GM23248 (cell line): ENCODE results near the gene CACNA1B. TPM values are rescaled to one million over a fixed set of nuclear protein-coding genes. Genes with fewer than 3 reads are reported as not detected.

Experiments used
- DNase-seq: peaks from one replicate; pipeline ENCODE4 v3.0.0-alpha.2; 2015
- H2AFZ ChIP-seq: fragments of 200-600 bp; sonication (generic); 2 replicates; pipeline ENCODE4 v1.6.1; 2016; ENCODE audit warnings: antibody characterized with exemption
- H3F3A ChIP-seq: fragments of 200-600 bp; sonication (generic); 2 replicates; pipeline ENCODE4 v1.6.1; 2016; ENCODE audit warnings: mild to moderate bottlenecking, antibody characterized with exemption, mixed run types; ENCODE audit not compliant: insufficient read depth
- H3K27ac ChIP-seq: fragments of 200-600 bp; sonication (generic); 2 replicates; pipeline ENCODE4 v1.5.1; 2016; ENCODE audit warnings: mild to moderate bottlenecking
- H3K27me3 ChIP-seq: fragments of 200-600 bp; sonication (generic); replicated peaks from 2 replicates; pipeline ENCODE4 v1.6.1; 2016; ENCODE audit warnings: mild to moderate bottlenecking; ENCODE audit not compliant: insufficient read depth
- H3K36me3 ChIP-seq: fragments of 200-600 bp; sonication (generic); 2 replicates; pipeline ENCODE4 v1.6.1; 2016; ENCODE audit warnings: low read depth, mild to moderate bottlenecking
- H3K4me1 ChIP-seq: fragments of 200-600 bp; sonication (generic); 2 replicates; pipeline ENCODE4 v1.6.1; 2016; ENCODE audit warnings: mild to moderate bottlenecking; ENCODE audit not compliant: insufficient read depth
- H3K4me2 ChIP-seq: fragments of 200-600 bp; sonication (generic); one replicate; pipeline ENCODE4 v1.6.1; 2016; ENCODE audit warnings: mild to moderate bottlenecking; ENCODE audit not compliant: unreplicated experiment
- H3K4me3 ChIP-seq: fragments of 200-600 bp; sonication (generic); 2 replicates; pipeline ENCODE4 v1.5.1; 2016; ENCODE audit warnings: mild to moderate bottlenecking
- H3K79me2 ChIP-seq: fragments of 200-600 bp; sonication (generic); 2 replicates; pipeline ENCODE4 v1.6.1; 2016; ENCODE audit warnings: mild to moderate bottlenecking; ENCODE audit not compliant: insufficient read depth
- H3K9ac ChIP-seq: fragments of 200-600 bp; sonication (generic); 2 replicates; pipeline ENCODE4 v1.6.1; 2016; ENCODE audit warnings: mild to moderate bottlenecking
- H3K9me2 ChIP-seq: fragments of 200-600 bp; sonication (generic); 2 replicates; pipeline ENCODE4 v1.6.1; 2016; ENCODE audit warnings: mixed run types, mild to moderate bottlenecking, moderate library complexity; ENCODE audit not compliant: insufficient read depth
- H3K9me3 ChIP-seq: fragments of 200-600 bp; sonication (generic); one replicate; pipeline ENCODE4 v1.6.1; 2017; ENCODE audit warnings: low read depth
- H4K20me1 ChIP-seq: fragments of 200-600 bp; sonication (generic); 2 replicates; pipeline ENCODE4 v1.6.0; 2016; ENCODE audit not compliant: insufficient read depth
- EZH2 ChIP-seq: fragments of 200-600 bp; sonication (generic); IDR thresholded peaks from 2 replicates; pipeline ENCODE4 v1.6.1; 2018; ENCODE audit warnings: antibody characterized with exemption, mild to moderate bottlenecking; ENCODE audit not compliant: insufficient read depth, poor library complexity, severe bottlenecking
- EZH2phosphoT487 ChIP-seq: fragments of 200-600 bp; sonication (generic); IDR thresholded peaks from 2 replicates; pipeline ENCODE4 v1.6.1; 2018; ENCODE audit warnings: antibody characterized with exemption, moderate library complexity, mild to moderate bottlenecking, low read depth; ENCODE audit not compliant: insufficient read depth
- WGBS, 2 experiments: methylation state at CpG; one replicate each; pipeline ENCODE4 v1.1.6; 2015 to 2017; ENCODE audit warnings: low lambda C conversion rate in 2 of 2, low coverage in 1 of 2; ENCODE audit errors: missing lambda C conversion rate in 2 of 2; 5-methylcytosine and 5-hydroxymethylcytosine counted together
- in situ Hi-C: fragments of 300-500 bp; cut with MboI; formaldehyde crosslinking; loops from 2 replicates; pipeline ENCODE4 v1.15.0; 2020
- polyA plus RNA-seq: library from polyadenylated mRNA; unstranded; fragments of >200 nt; fragmentation: Nextera tagmentation; extraction: Ambion mirVana; gene quantifications from 2 replicates; pipeline ENCODE4 v1.2.1, GENCODE V29; 2016
- total RNA-seq: library from RNA; depleted of rRNA; stranded (reverse); fragments of >200 nt; shearing (Covaris generic); gene quantifications from 2 replicates; pipeline ENCODE4 v1.2.3, GENCODE V29; 2014

The CACNA1B gene
- total and polyA plus RNA-seq, 2 experiments from 2014 or later: not detected

- Histone ChIP-seq H3K4me1 (no peaks in the 10 kb centered on the region), H3K79me2 (no peaks in the 10 kb centered on the region), H3K27me3 (no peaks in the 10 kb centered on the region), H4K20me1 (no peaks in the 10 kb centered on the region), H3K9me2 (no peaks in the 10 kb centered on the region), H3F3A (no peaks in the 10 kb centered on the region), H3K4me3 (no peak overlapping the region), H3K27ac (no peak overlapping the region), H2AFZ (no peak overlapping the region), H3K4me2 (no peak overlapping the region), H3K36me3 (no peaks in the 10 kb centered on the region), H3K9ac (no peak overlapping the region), H3K9me3 (no peaks in the 10 kb centered on the region)
- TF ChIP-seq EZH2phosphoT487 (no peak), EZH2 (no peak)
- in situ Hi-C loops: no loop called here
- 21 to 23% methylated on average over 9 of the region's 9 CpGs for WGBS, 2 experiments
- no peak for DNase-seq
Measured at GRCh38 chr9:138065287-138065686, 187.7 kb downstream of the CACNA1B start.

- TF ChIP-seq EZH2phosphoT487: no peak
- TF ChIP-seq EZH2: no peak
- H3K9ac ChIP-seq: no peak overlapping the region
- H3K27ac ChIP-seq: no peak overlapping the region
- no peak overlapping the region for H2AFZ ChIP-seq
- no peaks in the 10 kb centered on the region for H3K4me1 ChIP-seq
- H3K36me3 ChIP-seq: no peaks in the 10 kb centered on the region
- no peak overlapping the region for H3K4me3 ChIP-seq
- 38 to 48% methylated on average over 5 to 6 of the region's 6 CpGs for WGBS, 2 experiments
- H3F3A ChIP-seq: no peaks in the 10 kb centered on the region
- H3K79me2 ChIP-seq: no peaks in the 10 kb centered on the region
- in situ Hi-C loops: no loop called here
- H3K9me2 ChIP-seq: no peaks in the 10 kb centered on the region
- no peaks in the 10 kb centered on the region for H4K20me1 ChIP-seq
- DNase-seq: no peak
- H3K9me3 ChIP-seq: no peaks in the 10 kb centered on the region
- H3K27me3 ChIP-seq: no peaks in the 10 kb centered on the region
- no peak overlapping the region for H3K4me2 ChIP-seq
Measured at GRCh38 chr9:138066049-138066448, 188.5 kb downstream of the CACNA1B start.

GRCh38 chr9:138067613-138068367 is 190.2 kb downstream of the CACNA1B start:
- H4K20me1 ChIP-seq: no peaks in the 10 kb centered on the region
- H3K36me3 ChIP-seq: no peaks in the 10 kb centered on the region
- H3K9me2 ChIP-seq: no peaks in the 10 kb centered on the region
- no peak overlapping the region for H3K27ac ChIP-seq
- no peaks in the 10 kb centered on the region for H3K9me3 ChIP-seq
- no peaks in the 10 kb centered on the region for H3K4me1 ChIP-seq
- H3K9ac ChIP-seq: no peak overlapping the region
- 63 to 65% methylated on average over 16 to 17 of the region's 17 CpGs for WGBS, 2 experiments
- H3F3A ChIP-seq: no peaks in the 10 kb centered on the region
- H3K27me3 ChIP-seq: no peaks in the 10 kb centered on the region
- in situ Hi-C loops: no loop called here
- H3K79me2 ChIP-seq: no peaks in the 10 kb centered on the region
- TF ChIP-seq EZH2phosphoT487 (no peak), EZH2 (no peak)
- DNase-seq: no peak
- no peak overlapping the region for H3K4me2 ChIP-seq
- H2AFZ ChIP-seq: no peak overlapping the region
- H3K4me3 ChIP-seq: no peak overlapping the region

- H3K9me2 ChIP-seq: no peaks in the 10 kb centered on the region
- in situ Hi-C loops: no loop called here
- no peak overlapping the region for H3K27ac ChIP-seq
- H3F3A ChIP-seq: no peaks in the 10 kb centered on the region
- no peak overlapping the region for H2AFZ ChIP-seq
- H3K4me3 ChIP-seq: no peak overlapping the region
- H4K20me1 ChIP-seq: no peaks in the 10 kb centered on the region
- no peaks in the 10 kb centered on the region for H3K4me1 ChIP-seq
- H3K79me2 ChIP-seq: no peaks in the 10 kb centered on the region
- no peak overlapping the region for H3K4me2 ChIP-seq
- no peaks in the 10 kb centered on the region for H3K27me3 ChIP-seq
- no peak for DNase-seq
- 4 to 5% methylated on average over 9 of the region's 9 CpGs for WGBS, 2 experiments
- TF ChIP-seq EZH2: no peak
- no peak for TF ChIP-seq EZH2phosphoT487
- no peaks in the 10 kb centered on the region for H3K36me3 ChIP-seq
- H3K9ac ChIP-seq: no peak overlapping the region
- no peaks in the 10 kb centered on the region for H3K9me3 ChIP-seq
Measured at GRCh38 chr9:138068601-138069035, 191.0 kb downstream of the CACNA1B start.
